ENCODE results near the gene CPA5. TPM values are rescaled to one million over a fixed set of nuclear protein-coding genes. Genes with fewer than 3 reads are reported as not detected.

Gene CPA5
- total RNA-seq, 2 donors from 2014 or later: not detected

GRCh38 chr7:130417213-130417612 is 72.6 kb downstream of the CPA5 start:
- TF ChIP-seq CTCF (conservative IDR thresholded peaks at IDR 0.05): no peak
- Histone ChIP-seq H3K27me3 (ENCODE audit: control insufficient read depth, insufficient read depth, low read length, poor library complexity, severe bottlenecking) (no peaks in the 10 kb centered on the region), H3K36me3 (ENCODE audit: control insufficient read depth, insufficient read depth, low read length) (no peaks in the 10 kb centered on the region), H3K27ac (ENCODE audit: low read depth, low read length) (peak overlapping the region; percentile 12), H3K9me3 (ENCODE audit: control insufficient read depth, low read length) (no peaks in the 10 kb centered on the region), H3K4me1 (ENCODE audit: control insufficient read depth, insufficient read depth, low read length) (no peaks in the 10 kb centered on the region), H3K9ac (ENCODE audit: extremely low read depth, low read length, poor library complexity, severe bottlenecking) (no peak overlapping the region), H3K4me3 (ENCODE audit: low read length) (no peak overlapping the region)
- H3K4me1 Mint-ChIP-seq: peaks cover 26% of the 10 kb centered on the region
- H3K27ac Mint-ChIP-seq: no peak overlapping the region
- 80 to 100% methylated on average over 1 to 5 of the region's 5 CpGs for WGBS, 2 experiments (ENCODE audit: insufficient coverage in 1 of 2, insufficient read length in 1 of 2)
- H3K36me3 Mint-ChIP-seq (ENCODE audit: low read depth): no peaks in the 10 kb centered on the region
- no peaks in the 10 kb centered on the region for H3K9me3 Mint-ChIP-seq
- H3K4me3 Mint-ChIP-seq: no peak overlapping the region
- DNase-seq: no peak
- no peaks in the 10 kb centered on the region for H3K27me3 Mint-ChIP-seq (ENCODE audit: insufficient read depth)

GRCh38 chr7:130418306-130418705 is 73.7 kb downstream of the CPA5 start:
- Mint-ChIP-seq H3K9me3 (no peaks in the 10 kb centered on the region), H3K4me3 (no peak overlapping the region), H3K4me1 (peaks cover 28% of the 10 kb centered on the region), H3K36me3 (ENCODE audit: low read depth) (no peaks in the 10 kb centered on the region), H3K27ac (no peak overlapping the region), H3K27me3 (ENCODE audit: insufficient read depth) (no peaks in the 10 kb centered on the region)
- H3K27me3 ChIP-seq (ENCODE audit: control insufficient read depth, insufficient read depth, low read length, poor library complexity, severe bottlenecking): no peaks in the 10 kb centered on the region
- no peak for TF ChIP-seq CTCF (conservative IDR thresholded peaks at IDR 0.05)
- WGBS, 2 experiments (ENCODE audit: insufficient coverage in 1 of 2, insufficient read length in 1 of 2): 90 to 100% methylated on average over 4 to 7 of the region's 7 CpGs
- no peak for DNase-seq
- H3K9ac ChIP-seq (ENCODE audit: extremely low read depth, low read length, poor library complexity, severe bottlenecking): no peak overlapping the region
- no peaks in the 10 kb centered on the region for H3K4me1 ChIP-seq (ENCODE audit: control insufficient read depth, insufficient read depth, low read length)
- H3K9me3 ChIP-seq (ENCODE audit: control insufficient read depth, low read length): no peaks in the 10 kb centered on the region
- H3K27ac ChIP-seq (ENCODE audit: low read depth, low read length): no peak overlapping the region
- no peak overlapping the region for H3K4me3 ChIP-seq (ENCODE audit: low read length)
- no peaks in the 10 kb centered on the region for H3K36me3 ChIP-seq (ENCODE audit: control insufficient read depth, insufficient read depth, low read length)

Other genes starting within 250 kb of the CPA5 start
- gene TMEM209, start 139.4 kb upstream of the CPA5 start, total RNA-seq: 10 to 100 TPM; 30.9 to 37.9 TPM
- gene SSMEM1, start 137.0 kb upstream of the CPA5 start, total RNA-seq: not detected
- gene CPA2, start 78.0 kb upstream of the CPA5 start, total RNA-seq: under 1 TPM; 0.40 to 0.66 TPM
- gene CPA4, start 51.7 kb upstream of the CPA5 start, total RNA-seq: not detected
- not detected for gene CPA1, start 35.7 kb downstream of the CPA5 start, total RNA-seq
- 10 to 100 TPM; 11.4 to 13.0 TPM for gene CEP41, start 96.2 kb downstream of the CPA5 start, total RNA-seq
- 100 to 1,000 TPM; 121 to 149 TPM for gene MEST, start 147.3 kb downstream of the CPA5 start, total RNA-seq

Data from endodermal cell (in vitro differentiated cells).